ENCODE data around the gene CCNQ.

DNA sequence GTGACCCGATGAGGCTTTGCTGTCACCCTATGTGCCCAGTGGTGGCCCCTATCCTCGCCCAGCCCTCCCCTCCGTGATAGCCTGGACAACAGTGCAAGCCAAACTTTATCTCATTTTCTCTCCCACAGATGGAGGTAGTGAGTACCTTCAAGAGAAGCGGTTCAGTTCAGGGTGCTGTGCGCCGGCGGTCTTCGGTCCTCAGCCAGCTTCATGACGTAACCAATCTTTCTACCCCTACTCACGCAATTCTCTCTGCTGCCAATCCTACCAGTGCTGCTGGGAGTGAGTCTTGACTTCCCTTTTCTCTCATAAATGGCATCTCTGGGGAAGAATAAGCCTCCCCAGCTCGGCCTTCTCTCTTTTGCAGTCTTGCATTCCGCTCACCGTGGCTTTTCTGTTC, 29.5 kb downstream of the CCNQ start:
- TF ChIP-seq, protein P1, sequence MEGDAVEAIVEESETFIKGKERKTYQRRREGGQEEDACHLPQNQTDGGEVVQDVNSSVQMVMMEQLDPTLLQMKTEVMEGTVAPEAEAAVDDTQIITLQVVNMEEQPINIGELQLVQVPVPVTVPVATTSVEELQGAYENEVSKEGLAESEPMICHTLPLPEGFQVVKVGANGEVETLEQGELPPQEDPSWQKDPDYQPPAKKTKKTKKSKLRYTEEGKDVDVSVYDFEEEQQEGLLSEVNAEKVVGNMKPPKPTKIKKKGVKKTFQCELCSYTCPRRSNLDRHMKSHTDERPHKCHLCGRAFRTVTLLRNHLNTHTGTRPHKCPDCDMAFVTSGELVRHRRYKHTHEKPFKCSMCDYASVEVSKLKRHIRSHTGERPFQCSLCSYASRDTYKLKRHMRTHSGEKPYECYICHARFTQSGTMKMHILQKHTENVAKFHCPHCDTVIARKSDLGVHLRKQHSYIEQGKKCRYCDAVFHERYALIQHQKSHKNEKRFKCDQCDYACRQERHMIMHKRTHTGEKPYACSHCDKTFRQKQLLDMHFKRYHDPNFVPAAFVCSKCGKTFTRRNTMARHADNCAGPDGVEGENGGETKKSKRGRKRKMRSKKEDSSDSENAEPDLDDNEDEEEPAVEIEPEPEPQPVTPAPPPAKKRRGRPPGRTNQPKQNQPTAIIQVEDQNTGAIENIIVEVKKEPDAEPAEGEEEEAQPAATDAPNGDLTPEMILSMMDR (conservative IDR thresholded peaks at IDR 0.05): no peak
- no peak for TF ChIP-seq ZFX (IDR thresholded peaks at IDR 0.05)
